Loucy (cell line): ENCODE data around the gene PTPRN2.

ENCODE experiments used
- EZH2phosphoT487 ChIP-seq: fragments of 200-600 bp; IDR thresholded peaks from 2 replicates; pipeline ENCODE4 v1.6.1; 2018; ENCODE audit warnings: antibody characterized with exemption, mild to moderate bottlenecking, moderate library complexity, borderline replicate concordance
- TF ChIP-seq, protein P1 (sequence below): fragments of 200-600 bp; sonication (generic); conservative IDR thresholded peaks from 2 replicates; pipeline ENCODE4 v1.5.1; 2014; ENCODE audit warnings: mild to moderate bottlenecking, antibody characterized with exemption, low read length

DNA sequence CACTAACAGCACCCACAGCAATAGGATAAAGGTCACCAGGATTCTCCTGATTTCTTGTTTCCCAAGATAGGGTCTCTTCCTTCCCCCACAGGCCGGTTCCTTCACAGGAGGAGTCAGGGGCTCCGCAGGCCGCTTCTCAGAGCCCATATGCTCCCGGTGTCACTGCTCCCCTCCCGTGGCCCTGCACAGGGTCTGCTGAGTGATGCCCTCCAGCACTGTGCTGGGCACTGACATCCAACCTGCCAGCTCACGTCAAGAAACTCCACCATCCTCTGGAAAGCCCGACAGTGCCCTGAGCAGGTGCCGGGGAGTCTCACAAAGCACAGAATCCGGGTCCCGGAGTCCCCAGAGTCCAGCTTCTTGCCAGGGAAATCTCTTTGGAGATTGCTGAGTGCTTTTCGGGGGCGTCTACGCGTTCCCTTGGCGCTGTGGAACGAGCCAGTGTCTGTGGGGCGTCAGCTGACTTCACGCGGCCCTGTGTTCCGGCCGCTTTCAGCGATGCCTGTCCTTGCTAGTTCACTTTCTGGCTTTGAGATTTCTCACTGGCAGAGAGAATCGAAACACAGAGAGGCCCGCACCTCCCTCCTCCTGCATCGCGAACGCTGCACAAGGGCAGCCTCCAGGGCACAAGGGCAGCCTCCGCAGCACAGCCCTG lies 683.3 kb downstream of the PTPRN2 start:
- TF ChIP-seq, protein P1, sequence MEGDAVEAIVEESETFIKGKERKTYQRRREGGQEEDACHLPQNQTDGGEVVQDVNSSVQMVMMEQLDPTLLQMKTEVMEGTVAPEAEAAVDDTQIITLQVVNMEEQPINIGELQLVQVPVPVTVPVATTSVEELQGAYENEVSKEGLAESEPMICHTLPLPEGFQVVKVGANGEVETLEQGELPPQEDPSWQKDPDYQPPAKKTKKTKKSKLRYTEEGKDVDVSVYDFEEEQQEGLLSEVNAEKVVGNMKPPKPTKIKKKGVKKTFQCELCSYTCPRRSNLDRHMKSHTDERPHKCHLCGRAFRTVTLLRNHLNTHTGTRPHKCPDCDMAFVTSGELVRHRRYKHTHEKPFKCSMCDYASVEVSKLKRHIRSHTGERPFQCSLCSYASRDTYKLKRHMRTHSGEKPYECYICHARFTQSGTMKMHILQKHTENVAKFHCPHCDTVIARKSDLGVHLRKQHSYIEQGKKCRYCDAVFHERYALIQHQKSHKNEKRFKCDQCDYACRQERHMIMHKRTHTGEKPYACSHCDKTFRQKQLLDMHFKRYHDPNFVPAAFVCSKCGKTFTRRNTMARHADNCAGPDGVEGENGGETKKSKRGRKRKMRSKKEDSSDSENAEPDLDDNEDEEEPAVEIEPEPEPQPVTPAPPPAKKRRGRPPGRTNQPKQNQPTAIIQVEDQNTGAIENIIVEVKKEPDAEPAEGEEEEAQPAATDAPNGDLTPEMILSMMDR = no peak
- TF ChIP-seq EZH2phosphoT487 = no peak
